ENCODE results near the gene GSDME.
"Not testable (repeated sequence)": the region's sequence is repeated elsewhere in the genome, so short reads cannot be mapped to it uniquely, and the experiment has no call there.

The GSDME gene

GRCh38 chr7:24739306-24739705 is 18.0 kb downstream of the GSDME start:
- no peak for DNase-seq

- no peak for DNase-seq
These were observed 18.7 kb downstream of the GSDME start for GRCh38 chr7:24738577-24738976.

- no peak for DNase-seq
These were observed 20.0 kb downstream of the GSDME start for GRCh38 chr7:24737281-24737680.

DNA sequence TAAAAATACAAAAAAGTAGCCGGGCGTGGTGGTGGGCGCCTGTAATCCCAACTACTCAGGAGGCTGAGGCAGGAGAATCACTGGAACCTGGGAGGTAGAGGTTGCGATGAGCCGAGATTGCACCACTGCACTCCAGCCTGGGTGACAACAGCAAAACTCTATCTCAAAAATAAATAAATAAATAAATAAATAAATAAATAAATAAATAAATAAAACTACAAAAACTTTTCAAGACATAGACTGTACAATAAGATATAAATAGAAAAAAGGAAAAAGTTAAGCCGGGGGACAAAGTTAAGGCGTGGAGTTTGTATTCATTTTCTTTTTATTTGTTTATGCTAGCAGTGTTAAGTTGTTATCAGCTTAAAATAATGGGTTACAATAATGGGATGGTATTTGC is 21.7 kb downstream of the GSDME start:
- not testable (repeated sequence) for DNase-seq

DNA sequence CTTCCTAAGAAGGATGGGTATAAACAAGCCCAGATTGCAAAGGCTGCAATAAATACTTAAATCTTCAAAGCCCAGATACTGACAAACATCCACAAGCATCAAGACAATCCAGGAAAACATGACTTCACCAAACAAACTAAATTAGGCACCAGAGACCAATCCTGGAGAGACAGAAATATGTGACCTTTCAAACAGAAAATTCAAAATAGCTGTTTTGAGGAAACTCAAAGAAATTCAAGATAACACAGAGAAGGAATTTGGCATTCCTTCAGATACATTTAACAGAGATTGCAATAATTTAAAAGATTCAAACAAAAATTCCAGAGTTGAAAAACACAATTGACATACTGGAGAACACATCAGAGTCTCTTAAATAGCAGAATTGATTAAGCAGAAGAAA is 23.0 kb downstream of the GSDME start:
- no peak for DNase-seq

DNA sequence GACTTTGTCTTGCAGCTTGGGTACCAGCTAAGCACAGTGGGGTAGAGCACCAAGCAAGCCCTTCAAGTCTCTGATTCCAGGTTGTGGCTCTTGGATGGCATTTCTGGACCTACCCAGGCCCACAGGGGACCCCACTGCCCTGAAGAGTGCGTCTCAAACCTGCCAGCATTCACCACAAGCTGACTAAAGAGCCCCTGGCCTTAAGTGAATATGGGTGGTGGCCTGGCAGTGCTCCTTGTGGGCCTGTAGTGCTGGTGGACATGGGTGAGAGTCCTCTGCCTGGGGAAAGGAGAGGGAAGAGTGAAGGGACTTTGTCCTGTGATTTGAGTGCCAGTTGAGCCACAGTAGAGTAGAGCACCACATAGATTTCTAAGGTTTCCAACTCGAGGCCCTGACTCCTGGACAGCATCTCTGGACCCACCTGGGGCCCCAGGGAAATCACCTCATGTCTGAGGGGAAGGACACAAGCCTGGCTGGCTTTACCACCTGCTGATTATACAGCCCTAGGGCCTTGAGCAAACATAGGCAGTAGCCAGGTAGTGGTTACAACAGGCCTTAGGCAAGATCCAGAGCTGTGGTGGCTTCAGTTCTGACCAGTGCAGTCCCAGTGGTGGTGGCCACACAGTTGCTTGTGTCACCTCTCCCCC is 23.7 kb downstream of the GSDME start:
- no peak for DNase-seq

DNA sequence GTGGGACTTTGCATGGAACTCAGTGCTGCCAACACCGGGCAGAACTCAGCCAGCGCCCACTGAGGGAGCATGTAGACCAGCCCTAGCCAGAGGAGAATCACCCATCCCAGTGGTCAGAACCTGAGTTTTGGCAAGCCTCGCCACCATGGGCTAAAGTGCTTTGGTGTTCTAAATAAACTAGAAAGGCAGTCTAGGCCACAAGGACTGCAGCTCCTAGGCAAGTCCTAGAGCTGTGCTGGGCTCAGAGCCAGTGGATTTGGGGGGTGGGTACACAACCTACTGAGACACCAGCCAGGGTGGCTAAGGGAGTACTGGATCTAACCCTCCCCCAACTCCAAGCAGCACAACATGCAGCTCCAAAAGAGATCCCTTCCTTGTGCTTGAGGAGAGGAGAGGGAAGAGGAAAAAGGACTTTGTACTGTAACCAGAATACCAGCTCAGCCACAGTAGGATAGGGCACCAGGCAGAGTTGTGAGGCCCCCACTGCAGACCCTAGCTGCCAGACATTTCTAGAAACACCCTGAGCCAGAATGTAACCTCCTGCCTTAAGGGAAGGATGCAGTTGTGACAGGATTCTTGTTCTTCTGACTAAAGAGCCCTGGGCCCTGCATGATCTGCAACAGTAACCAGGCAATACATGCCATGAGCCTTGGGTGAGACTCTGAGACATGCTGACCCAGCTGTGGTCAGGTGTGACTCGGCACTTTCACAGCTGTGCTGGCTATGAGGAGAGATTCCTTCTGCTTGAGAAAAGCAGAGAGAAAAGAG is 24.4 kb downstream of the GSDME start:
- no peak for DNase-seq

- no peak for DNase-seq
These were observed 26.0 kb downstream of the GSDME start for GRCh38 chr7:24731313-24731712.

GRCh38 chr7:24730018-24730369 is 27.3 kb downstream of the GSDME start:
- no peak for DNase-seq

DNA sequence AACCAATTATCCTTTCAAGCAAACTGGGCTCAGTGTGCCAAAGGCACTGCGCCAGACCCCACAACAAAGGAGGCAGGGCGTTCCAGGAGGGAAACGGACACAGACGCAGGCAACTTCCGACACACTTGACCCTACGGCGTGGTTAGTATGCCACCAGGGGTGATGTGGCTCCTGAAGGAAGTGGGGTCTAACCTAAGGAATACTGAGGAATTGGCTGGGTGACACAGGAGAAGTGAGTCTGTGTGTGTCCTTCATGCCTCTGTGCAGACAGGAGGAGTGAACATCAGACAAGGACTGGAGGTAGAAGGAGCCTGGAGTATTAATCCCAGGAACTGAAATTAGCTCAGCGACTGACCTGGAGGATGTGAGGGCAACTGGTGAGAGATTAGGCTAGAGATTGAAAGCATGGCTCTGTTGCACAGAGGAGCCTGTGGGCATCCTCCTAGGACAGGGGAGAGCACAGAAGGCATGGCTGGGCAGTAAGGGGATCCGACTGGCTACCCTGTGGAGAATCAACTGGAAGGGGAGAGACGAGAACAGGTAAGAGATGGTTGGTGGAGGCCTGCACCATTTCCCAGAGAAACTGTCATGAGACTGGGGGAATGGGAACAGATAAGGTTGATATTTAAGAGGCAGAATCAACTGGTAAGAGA is 27.8 kb downstream of the GSDME start:
- DNase-seq, result no peak

DNA sequence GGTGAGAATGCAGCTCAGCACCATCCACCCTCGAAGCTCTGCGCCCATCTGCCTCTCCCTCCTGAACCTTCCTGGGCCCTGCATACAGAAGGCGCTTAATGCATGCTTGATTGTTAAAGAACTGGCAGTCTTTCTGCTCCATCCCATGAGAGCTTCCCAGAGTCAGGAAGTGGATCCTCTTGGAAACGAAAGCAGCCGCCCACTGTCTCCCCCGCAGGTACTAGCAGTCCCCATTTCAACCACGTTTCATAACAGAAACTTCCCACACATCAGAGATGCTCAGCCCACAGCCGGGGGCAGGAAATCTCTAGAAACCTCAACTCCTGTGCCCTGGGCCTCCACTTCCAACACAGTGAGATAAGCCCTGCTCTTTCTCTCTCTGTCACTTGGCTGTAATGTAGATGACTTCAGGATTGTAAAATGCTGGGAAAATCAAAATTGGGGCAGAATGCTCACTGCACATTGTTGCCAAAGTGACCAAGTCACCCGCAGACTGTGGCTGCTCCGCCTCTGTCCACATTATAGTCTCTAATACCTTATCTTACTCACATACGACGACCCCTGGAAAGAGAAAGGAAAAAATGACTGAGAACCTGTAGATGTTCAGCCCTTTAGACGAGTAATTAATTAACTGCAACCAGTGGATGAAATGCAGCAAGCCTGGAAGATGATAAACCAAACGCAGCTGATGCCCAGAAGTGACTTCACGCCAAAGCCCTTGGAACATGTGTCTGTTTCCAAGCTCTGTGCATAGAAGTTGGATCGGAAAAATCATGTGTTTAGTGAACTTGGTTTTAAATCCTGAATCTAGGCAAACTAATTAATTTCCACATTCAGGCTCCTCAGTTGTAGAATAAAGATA is 28.5 kb downstream of the GSDME start:
- no peak for DNase-seq

DNA sequence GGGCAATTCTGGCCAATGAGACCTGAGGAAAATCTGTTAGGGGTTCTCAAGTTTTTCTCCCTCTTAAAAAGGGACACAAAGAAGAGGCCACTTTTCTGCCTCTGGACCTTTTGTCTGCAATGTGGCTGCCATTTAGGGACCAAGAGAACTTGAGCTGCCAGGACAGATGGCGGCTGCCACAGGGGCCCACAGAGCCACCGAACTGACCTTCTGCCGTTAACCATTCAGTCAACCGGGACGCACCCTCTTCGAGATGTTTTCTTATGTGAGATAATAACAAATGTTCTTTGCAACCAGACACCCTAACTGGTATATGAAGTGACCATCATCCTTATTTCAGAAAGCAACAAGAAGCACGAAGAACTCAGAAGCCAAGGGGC is 29.2 kb downstream of the GSDME start:
- DNase-seq, result no peak

DNA sequence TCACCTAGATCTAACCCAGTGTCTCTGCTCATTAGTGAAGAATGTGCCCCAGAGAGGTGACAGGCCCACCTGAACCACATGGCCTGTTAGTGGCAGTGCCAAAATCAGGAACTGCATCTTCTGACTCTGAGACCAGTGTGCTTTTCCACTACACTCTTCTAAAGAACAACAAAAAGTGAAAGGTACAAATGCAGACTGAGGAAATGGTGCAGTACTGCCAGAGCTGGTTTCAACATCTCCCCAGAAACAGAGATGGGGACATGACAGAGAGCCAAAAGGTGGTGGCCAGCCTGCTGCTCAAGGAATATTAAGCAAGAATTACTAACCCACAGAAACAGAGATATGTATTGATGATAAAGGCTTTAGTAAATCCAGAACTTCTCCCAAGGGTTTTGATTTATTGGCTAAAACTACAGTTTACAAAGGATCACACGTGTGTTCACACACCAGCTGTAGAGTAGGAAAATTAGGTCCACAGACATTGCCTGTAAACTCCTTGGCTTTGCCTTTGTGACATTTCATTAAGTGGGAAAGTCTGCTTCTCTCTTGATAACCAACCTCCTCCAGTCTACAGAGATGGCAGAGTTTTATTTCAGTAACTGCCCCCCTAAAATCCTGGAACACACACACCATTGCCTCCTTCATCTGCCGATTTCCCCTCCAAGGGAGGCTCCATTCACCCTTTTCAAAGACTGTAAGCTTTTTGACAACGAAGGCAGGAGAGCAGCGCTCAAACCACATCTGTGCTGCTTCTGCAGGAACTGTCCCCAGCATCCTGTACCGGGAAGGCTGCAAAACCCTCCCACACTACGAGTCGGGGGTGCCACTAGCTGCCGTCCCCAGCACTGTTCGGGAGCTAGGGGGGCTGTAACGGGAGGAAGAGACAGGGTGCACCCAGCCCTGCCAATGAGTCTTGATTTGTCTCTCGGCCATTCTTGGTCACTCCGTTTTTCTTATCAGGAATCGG is 29.8 kb downstream of the GSDME start:
- no peak for DNase-seq

DNA sequence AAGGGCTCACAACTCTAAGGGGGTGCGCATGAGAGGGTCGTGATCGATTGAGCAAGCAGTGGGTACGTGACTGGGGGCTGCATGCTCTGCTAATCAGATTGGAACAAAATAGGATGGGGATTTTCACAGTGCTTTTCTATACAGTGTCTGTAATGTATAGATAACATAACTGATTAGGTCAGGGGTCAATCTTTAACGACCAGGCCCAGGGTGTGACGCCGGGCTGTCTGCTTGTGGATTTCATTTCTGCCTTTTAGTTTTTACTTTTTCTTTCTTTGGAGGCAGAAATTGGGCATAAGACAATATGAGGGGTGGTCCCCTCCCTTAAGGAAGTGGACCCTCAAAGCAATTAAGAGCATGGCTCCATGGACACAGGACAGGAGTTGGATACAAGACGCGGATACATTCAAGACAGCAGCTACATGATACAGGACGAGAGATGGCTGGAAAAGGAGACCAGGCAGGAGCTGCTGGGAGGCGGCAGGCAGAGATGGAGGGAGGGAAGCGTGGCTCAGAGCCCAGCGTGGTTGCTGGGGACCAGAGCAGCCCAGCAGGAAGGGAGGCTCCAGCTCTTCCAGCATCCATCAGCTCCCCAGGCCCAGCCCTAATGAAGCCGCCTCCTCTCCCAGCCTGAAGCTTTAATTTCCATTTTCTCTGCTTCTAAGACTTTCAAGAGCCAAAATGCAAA is 31.6 kb downstream of the GSDME start:
- DNase-seq, result no peak

- no peak for DNase-seq
These were observed 32.6 kb downstream of the GSDME start for GRCh38 chr7:24724451-24725190.

DNA sequence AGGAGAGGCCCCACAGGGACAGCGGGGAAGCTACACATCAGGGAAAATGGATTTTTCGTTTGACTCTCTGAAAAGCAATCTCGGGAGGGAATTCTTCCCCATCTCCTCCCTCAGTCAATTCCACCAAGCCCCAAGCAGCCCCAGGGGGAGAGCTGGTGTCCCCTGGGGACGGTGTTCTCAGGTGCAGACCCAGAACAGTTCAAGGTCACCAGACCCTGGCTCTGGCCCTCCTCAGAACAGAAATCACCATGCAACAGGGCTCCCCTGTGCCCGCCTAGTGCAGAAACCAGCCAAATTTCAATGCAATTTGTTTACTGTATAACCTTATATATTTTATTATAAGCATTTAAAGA is 34.1 kb downstream of the GSDME start:
- no peak for DNase-seq

DNA sequence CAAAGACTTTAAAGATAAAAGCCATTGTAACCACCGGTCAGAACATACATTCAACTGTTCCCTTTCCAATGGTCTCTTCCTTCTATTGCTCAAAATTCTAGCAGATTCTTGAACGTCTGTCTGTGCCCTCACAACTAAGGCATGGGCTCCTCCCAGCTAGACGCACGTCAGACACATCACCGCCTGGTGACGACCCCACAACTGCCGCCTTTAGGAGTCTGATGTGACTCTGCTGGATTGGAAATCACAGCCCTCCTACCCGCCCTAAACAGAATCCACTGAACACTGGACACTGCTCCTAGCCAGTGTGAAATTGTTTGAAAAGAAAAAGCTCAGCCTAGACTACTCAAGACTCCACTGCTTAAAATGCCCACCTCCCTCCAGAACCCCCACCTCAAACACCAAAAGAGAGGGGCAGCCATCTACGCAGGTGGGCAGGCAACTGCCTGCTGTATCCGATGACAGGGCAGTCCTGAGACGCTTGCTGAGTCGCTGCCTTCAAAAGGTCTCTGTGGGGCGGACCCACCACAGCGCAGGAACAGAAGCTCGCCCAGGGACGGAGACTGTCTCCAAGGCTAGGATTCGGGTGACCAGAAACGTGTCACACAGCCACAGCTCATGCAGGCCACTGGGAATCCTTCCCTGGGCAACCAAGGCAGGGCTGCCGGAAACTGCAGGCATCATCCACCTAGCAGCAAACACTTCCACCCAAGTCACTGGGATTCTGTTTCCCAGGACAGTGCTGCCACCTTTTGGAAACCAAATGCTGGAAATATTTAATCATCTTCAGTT is 34.7 kb downstream of the GSDME start:
- DNase-seq, result no peak

- DNase-seq, result no peak
These were observed 35.7 kb downstream of the GSDME start for GRCh38 chr7:24721481-24722001.

- DNase-seq, result no peak
These were observed 37.0 kb downstream of the GSDME start for GRCh38 chr7:24720283-24720682.

GRCh38 chr7:24718977-24719491 is 38.2 kb downstream of the GSDME start:
- DNase-seq, result no peak

Measured in activated effector memory CD4-positive, alpha-beta T cell treated with anti-CD3 and anti-CD28 coated beads, Interleukin-2, amount 50 U/mL, for 16 hours (primary cell).